ENCODE data around the gene SRP14. TPM values are rescaled to one million over a fixed set of nuclear protein-coding genes. Genes with fewer than 3 reads are reported as not detected.
"Not testable (repeated sequence)": the region's sequence is repeated elsewhere in the genome, so short reads cannot be mapped to it uniquely, and the experiment has no call there.

The SRP14 gene
- total RNA-seq, 1 donor from 2014 or later = 112 TPM

DNA sequence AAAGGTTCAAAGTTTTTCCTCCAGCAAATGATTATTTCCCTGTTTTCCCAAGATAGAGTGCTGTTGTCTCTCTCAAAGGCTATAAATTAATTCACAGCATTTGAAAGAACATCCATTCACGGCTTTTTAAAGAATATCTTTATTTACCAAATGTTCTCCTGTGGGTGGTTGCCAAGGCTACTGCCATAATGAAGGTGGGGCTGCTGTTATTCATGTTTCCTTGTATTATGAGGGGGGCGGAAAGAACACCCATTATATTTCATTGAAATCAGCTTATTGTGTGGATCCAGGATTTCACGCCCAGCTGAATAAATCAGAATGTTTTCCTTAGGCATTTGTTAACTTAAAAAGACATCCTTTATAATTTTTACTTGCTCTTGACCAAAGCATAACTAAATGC, 10.1 kb downstream of the SRP14 start:
- DNase-seq = no peak

DNA sequence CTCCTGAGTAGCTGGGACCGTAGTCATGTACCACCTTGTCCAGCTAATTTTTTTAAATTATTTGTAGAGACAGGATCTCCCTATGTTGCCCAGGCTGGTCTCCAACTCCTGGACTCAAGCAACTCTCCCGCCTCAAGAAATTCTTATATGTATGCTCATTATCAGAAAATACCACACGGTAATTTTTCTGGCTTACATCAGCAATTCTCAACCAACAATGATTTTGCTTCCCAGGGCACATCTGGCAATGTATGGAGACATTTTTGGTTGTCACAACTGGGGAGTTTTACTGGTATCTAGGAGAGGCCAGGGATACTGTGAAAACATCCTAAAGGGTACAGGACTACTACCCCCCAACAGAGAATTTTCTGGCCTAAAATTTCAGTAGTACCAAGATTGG, 10.8 kb downstream of the SRP14 start:
- DNase-seq = no peak

GRCh38 chr15:40016224-40016865, 22.6 kb downstream of the SRP14 start:
- no peak for DNase-seq

- DNase-seq = no peak
Measured at GRCh38 chr15:40014390-40014789, 24.6 kb downstream of the SRP14 start.

GRCh38 chr15:40013372-40013771, 25.6 kb downstream of the SRP14 start:
- not testable (repeated sequence) for DNase-seq

- DNase-seq = no peak
Measured at GRCh38 chr15:40011303-40011702, 27.7 kb downstream of the SRP14 start.

GRCh38 chr15:40010686-40011085, 28.3 kb downstream of the SRP14 start:
- DNase-seq = peak; percentile 7

GRCh38 chr15:40008061-40008765, 30.8 kb downstream of the SRP14 start:
- no peak for DNase-seq

- DNase-seq = no peak
Measured at GRCh38 chr15:40006646-40007045, 32.3 kb downstream of the SRP14 start.

DNA sequence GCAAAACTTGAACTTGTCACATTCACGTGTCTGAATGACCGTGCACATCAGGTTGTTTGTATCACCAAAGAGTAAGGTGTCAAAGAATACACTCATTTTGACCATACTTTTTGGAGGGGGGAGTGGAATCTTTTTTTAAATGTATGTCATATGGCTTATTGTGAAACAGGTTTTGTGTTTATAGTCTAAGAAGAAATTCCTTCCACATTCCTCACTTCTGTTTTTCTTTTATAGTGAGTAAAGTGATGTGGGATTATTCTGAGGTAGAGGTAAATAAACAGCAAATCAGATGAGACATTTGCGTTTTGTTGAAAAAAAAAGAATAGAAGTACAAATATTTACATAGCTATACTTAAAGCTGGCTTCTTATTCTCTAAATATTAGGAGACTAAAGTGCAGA, 33.0 kb downstream of the SRP14 start:
- DNase-seq = no peak

DNA sequence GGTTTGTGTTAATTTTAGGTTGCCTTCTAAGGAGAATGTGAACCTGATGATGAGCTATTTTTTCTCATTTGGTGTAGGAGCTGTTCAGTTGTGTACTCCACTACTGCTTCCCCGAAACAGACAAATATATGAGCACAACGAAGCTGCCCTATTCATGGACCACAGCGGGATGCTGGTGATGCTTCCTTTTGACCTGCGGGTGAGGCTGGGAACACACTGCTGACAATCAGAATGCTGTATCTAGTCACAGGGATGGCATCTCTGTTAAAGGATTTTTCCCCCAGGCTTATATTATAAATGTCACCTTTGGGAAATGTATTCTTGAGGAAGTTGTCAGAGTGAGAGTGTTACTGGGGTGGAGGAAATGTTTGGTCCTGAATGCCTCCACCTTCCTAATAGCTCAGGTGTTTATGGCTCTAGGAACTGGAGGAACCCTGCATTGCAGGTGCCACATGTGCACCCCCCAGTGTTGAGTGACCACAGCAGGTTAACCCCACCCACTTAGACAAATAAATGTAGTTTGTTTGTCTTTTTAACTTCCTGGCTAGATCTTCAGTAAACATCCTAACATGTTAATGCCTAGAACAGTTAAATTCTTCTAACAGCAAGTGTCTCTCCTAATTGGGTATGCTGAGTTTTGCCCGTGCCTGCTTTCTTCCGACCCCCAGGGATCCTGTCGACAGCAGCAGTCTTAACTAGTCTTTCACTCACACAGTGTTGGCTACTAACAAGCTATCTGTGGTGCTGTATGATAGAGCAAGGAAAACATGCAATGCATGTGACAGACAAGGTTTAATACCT, 35.7 kb downstream of the SRP14 start:
- no peak for DNase-seq

DNA sequence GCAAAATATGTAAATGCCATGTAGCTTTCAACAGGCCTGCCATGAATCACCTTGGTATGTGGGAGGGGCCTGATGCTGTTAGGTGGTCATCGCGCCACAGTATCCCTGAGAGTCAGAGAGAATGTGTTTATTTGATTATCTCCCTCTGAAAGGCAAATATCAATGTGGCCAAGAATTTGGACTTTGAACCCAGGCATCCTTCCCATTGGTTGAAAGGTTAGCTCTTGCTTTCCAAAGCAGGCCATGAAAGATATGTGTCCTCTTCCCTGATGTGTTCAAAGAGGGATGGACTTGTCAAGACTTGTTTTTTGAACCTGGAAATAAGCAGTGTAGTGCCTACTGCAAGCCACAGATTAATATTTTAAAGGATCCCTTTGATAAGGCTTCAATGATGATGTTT, 36.7 kb downstream of the SRP14 start:
- no peak for DNase-seq

DNA sequence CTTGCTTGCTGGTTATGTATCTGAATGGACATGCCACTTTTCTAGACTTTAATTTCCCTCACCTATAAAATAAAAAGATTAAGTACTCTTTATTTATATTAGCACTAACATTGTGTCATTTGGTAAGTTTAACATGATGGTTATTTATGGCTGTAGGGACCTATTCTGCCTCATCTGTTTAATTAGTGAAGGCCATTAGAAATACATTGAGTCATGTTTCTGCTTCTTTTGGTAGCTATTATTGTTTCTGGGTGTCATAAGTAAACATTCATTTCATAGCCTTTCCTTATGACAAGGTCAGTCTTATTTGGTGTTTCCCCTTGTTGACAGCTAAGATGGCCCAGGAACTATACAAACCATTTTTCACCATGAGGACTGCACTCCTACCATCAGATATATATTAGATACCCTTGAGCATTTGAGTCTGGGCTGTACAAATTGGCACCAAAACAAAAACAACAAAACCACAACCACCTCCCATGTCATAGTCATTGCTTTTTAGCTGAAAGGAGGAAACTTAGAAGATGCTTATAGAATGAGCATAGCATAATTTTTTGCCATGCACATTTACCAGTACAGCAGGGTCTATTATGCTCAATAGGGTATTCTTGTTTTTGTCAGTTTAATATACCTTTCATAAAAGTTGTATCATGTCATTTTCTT, 39.3 kb downstream of the SRP14 start:
- DNase-seq = no peak

DNA sequence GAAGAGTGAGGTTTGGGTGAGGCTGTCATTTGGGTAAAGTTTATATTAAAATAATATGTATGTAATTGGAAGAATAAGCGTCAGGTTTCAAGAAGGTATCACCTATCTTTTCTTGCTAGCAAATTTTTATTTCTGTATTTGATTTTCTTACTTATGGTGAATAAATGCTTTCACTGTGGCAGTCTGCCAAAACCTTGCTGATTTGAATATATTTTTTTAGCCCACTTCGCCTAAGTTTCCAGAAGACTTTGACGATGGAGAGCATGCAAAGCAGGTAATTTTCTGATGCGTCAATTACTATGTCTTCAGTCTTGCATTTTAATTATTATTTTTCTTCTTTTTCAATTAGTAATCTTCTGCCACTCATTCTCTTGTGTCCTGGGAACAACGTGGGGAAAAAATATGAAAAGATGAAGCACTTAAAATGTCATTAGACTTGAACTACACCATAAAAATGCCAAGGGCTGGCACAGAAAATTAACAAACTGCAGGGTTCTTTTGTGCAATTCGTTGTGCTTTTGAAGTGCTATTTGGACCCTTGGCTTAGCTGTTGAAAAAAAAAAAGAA, 40.4 kb downstream of the SRP14 start:
- DNase-seq = no peak

DNA sequence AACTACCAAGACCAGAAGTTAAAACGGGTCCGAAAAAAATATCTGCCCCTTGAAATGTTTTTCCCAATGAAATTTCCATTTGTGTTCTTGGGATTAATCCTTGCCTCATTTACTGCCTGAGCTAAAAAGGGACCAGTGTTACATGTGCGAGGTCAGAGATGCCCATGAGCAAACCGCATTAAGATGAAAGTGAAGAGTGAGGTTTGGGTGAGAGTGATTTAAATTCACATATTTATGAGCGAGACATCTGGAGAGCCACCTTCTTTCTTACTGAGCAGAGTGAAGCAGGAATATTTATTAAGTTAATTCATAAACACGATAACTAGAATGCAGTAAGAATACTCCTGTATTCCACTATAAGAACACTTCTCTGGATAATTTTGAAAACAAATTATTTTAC, 41.3 kb downstream of the SRP14 start:
- DNase-seq = no peak

DNA sequence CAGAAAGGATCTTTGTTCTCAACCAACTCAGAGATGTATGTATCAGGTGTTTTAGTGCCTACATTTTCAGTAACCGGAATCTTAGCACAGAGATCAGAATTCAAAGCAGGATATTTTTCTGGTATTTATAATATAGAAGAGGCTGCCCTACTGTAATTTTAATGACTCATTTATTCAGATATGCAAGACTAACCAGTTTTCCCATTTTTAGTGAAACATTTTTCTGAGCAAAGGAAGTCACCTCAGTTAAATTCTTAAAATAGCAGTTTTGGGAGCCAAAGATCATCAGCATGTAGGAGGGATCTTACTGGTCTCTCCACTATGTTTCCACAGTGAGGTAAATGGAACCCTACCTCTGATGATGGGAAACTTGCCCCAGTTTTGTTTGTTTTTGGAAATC, 42.0 kb downstream of the SRP14 start:
- DNase-seq = no peak

DNA sequence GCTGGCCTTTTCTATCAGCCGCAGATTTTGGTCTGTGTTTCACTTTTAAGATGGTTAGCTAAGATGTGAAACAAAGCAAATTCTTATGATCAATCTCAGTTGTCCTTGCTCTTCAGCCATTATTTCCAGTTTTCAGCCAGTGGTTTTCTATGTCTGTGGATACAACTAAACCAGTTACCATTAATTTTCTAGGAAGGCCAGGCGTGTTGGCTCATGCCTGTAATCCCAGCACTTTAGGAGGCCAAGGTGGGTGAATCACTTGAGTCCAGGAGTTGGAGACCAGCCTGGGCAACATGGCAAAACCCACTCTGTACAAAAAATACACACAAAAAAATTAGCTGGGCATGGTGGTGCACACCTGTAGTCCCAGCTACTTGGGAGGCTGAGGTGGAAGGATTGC, 42.8 kb downstream of the SRP14 start:
- DNase-seq = not testable (repeated sequence)

- DNase-seq = not testable (repeated sequence)
Measured at GRCh38 chr15:39992953-39993352, 46.0 kb downstream of the SRP14 start.

DNA sequence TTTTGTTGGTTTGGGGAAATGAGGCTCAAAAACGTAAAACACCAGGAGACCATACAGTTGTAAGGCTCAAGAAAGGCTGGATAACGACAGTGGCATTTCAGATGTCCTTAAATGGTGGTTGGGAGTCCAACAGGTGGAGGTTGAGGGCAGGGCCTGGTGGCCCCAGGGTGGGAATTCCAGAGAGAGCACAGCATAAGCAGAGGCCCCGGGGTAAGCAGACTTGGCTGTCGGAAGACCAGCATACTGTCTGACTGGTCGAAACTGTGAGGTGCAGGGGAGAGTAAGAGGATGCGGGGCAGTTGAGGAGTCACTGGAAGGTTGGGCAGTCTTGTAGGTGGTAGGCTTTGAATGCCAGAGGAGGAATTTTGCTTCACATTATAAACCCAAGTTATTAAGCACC, 48.3 kb downstream of the SRP14 start:
- DNase-seq = no peak

DNA sequence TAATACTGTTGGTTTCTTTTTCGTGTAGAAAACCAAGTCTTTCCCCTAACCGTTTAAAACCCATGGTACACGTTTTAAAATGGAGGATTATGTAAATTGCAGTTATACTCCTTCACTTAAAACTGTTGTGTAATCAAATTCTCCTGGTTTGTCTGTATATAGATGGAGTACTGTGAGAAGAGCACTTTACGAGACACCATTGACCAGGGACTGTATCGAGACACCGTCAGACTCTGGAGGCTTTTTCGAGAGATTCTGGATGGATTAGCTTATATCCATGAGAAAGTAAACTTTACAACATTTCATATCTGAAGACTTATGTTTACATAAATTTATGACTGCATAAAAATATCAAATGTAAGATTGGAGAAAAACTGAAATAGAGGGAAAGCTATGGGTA, 51.2 kb downstream of the SRP14 start:
- DNase-seq = no peak
